Natural killer cell (primary cell): ENCODE results near the gene TTC28. TPM values are rescaled to one million over a fixed set of nuclear protein-coding genes. Genes with fewer than 3 reads are reported as not detected.
"Not testable (repeated sequence)": the region's sequence is repeated elsewhere in the genome, so short reads cannot be mapped to it uniquely, and the experiment has no call there.

Experiments
- ATAC-seq, 3 donors: fragments of 150-1000 bp in 2 of 3; fragments of 200-7000 bp in 1 of 3; cut with Tn5 transposase; 1 replicate in 1 of 3; 2 replicates in 2 of 3; pipeline ENCODE4 v1.10.0; 2021; ENCODE audit warnings: mild to moderate bottlenecking in 2 of 3, moderate library complexity in 2 of 3
- DNase-seq, 2 donors: peaks; one replicate each; pipeline versions ENCODE4 v3.0.0 to v3.0.0-alpha.2; 2013 to 2021; ENCODE audit warnings: mixed read lengths in 1 of 2
- H3K27ac ChIP-seq: one replicate; pipeline ENCODE4 v1.5.1; 2013; ENCODE audit warnings: mild to moderate bottlenecking, low read length
- H3K27me3 ChIP-seq: one replicate; pipeline ENCODE4 v1.6.1; 2013; ENCODE audit warnings: low read length; ENCODE audit not compliant: control insufficient read depth, insufficient read depth
- H3K36me3 ChIP-seq: one replicate; pipeline ENCODE4 v1.6.1; 2013; ENCODE audit warnings: low read length; ENCODE audit not compliant: control insufficient read depth, insufficient read depth
- H3K4me1 ChIP-seq: one replicate; pipeline ENCODE4 v1.6.1; 2013; ENCODE audit warnings: low read length; ENCODE audit not compliant: control insufficient read depth, insufficient read depth
- H3K4me3 ChIP-seq: one replicate; pipeline ENCODE4 v1.5.1; 2013; ENCODE audit warnings: low read length
- H3K9me3 ChIP-seq: one replicate; pipeline ENCODE4 v1.6.1; 2013; ENCODE audit warnings: low read length; ENCODE audit not compliant: control insufficient read depth, insufficient read depth
- H3K27ac Mint-ChIP-seq, 2 donors: one replicate each; pipeline ENCODE4 v1.8.0; 2022; ENCODE audit warnings: mild to moderate bottlenecking in 2 of 2, mixed read lengths in 2 of 2, moderate library complexity in 1 of 2
- H3K27me3 Mint-ChIP-seq, 2 donors: one replicate each; pipeline ENCODE4 v1.8.0; 2022; ENCODE audit warnings: low read depth in 2 of 2, mixed read lengths in 2 of 2
- H3K36me3 Mint-ChIP-seq: one replicate; pipeline ENCODE4 v1.8.0; 2022; ENCODE audit warnings: mixed read lengths
- H3K4me1 Mint-ChIP-seq, 2 donors: one replicate each; pipeline ENCODE4 v1.8.0; 2022; ENCODE audit warnings: mixed read lengths in 2 of 2
- H3K4me3 Mint-ChIP-seq: one replicate; pipeline ENCODE4 v1.8.0; 2022; ENCODE audit warnings: mild to moderate bottlenecking, moderate library complexity, mixed read lengths
- H3K9me3 Mint-ChIP-seq, 2 donors: one replicate each; pipeline ENCODE4 v1.8.0; 2022; ENCODE audit warnings: mixed read lengths in 2 of 2
- CTCF ChIP-seq: fragments of 200-600 bp; IDR thresholded peaks from one replicate; pipeline ENCODE4 v1.8.0; 2022; ENCODE audit warnings: antibody characterized with exemption
- WGBS: methylation state at CpG from one replicate; pipeline ENCODE4 v1.1.7; 2013; ENCODE audit warnings: missing lambda C conversion rate; ENCODE audit not compliant: insufficient coverage; 5-methylcytosine and 5-hydroxymethylcytosine counted together
- intact Hi-C: fragments of 100-400 bp; cut with micrococcal nuclease; formaldehyde crosslinking; loops from one replicate; pipeline ENCODE4 v1.14.2; 2022
- total RNA-seq, 4 donors: library from RNA; stranded (reverse); fragments of 120-200 nt in 1 of 4; gene quantifications; one replicate each; pipeline versions ENCODE4 v1.2.3 to v1.2.4, GENCODE V29; 2013 to 2022

Gene TTC28
- total RNA-seq, 3 donors from 2014 or later (not counting 1 experiment from before 2014, with no cell fraction given) = 4.1 to 10.0 (median 8.6) TPM

GRCh38 chr22:28095316-28096095 is 584.1 kb downstream of the TTC28 start:
- no peak for TF ChIP-seq CTCF
- ATAC-seq (no peak), DNase-seq (no peak)
- H3K4me3 ChIP-seq = no peak overlapping the region
- no peak overlapping the region for H3K27ac ChIP-seq
- no peaks in the 10 kb centered on the region for H3K4me1 Mint-ChIP-seq
- no peaks in the 10 kb centered on the region for H3K9me3 Mint-ChIP-seq
- no peaks in the 10 kb centered on the region for H3K36me3 ChIP-seq
- WGBS = 94% methylated on average over 5 of the region's 5 CpGs
- intact Hi-C loops = no loop called here
- no peaks in the 10 kb centered on the region for H3K9me3 ChIP-seq
- no peaks in the 10 kb centered on the region for H3K27me3 Mint-ChIP-seq
- H3K27ac Mint-ChIP-seq = no peak overlapping the region
- no peaks in the 10 kb centered on the region for H3K4me1 ChIP-seq
- H3K36me3 Mint-ChIP-seq = no peaks in the 10 kb centered on the region
- H3K27me3 ChIP-seq = no peaks in the 10 kb centered on the region
- H3K4me3 Mint-ChIP-seq = no peak overlapping the region

GRCh38 chr22:28094771-28095170 is 584.9 kb downstream of the TTC28 start:
- no peak overlapping the region for H3K27ac Mint-ChIP-seq
- no peaks in the 10 kb centered on the region for H3K9me3 Mint-ChIP-seq
- no peaks in the 10 kb centered on the region for H3K27me3 ChIP-seq
- no peaks in the 10 kb centered on the region for H3K36me3 ChIP-seq
- no peaks in the 10 kb centered on the region for H3K9me3 ChIP-seq
- DNase-seq = no peak
- ATAC-seq = no peak
- H3K4me1 Mint-ChIP-seq = no peaks in the 10 kb centered on the region
- no peak overlapping the region for H3K27ac ChIP-seq
- H3K27me3 Mint-ChIP-seq = no peaks in the 10 kb centered on the region
- H3K4me1 ChIP-seq = no peaks in the 10 kb centered on the region
- no peak overlapping the region for H3K4me3 Mint-ChIP-seq
- no peak overlapping the region for H3K4me3 ChIP-seq
- intact Hi-C loops = no loop called here
- WGBS = 95% methylated on average over 7 of the region's 7 CpGs
- H3K36me3 Mint-ChIP-seq = no peaks in the 10 kb centered on the region
- no peak for TF ChIP-seq CTCF

- Mint-ChIP-seq H3K4me1 (no peaks in the 10 kb centered on the region), H3K4me3 (no peak overlapping the region), H3K27me3 (no peaks in the 10 kb centered on the region), H3K9me3 (no peaks in the 10 kb centered on the region), H3K36me3 (no peaks in the 10 kb centered on the region), H3K27ac (no peak overlapping the region)
- ATAC-seq (no peak), DNase-seq (no peak)
- intact Hi-C loops = no loop called here
- Histone ChIP-seq H3K9me3 (no peaks in the 10 kb centered on the region), H3K4me1 (no peaks in the 10 kb centered on the region), H3K27ac (no peak overlapping the region), H3K4me3 (no peak overlapping the region), H3K36me3 (no peaks in the 10 kb centered on the region), H3K27me3 (no peaks in the 10 kb centered on the region)
- WGBS = 100% methylated on average over 1 of the region's 1 CpG
- no peak for TF ChIP-seq CTCF
Observed at GRCh38 chr22:28093711-28094110, 585.9 kb downstream of the TTC28 start.

- Histone ChIP-seq H3K36me3 (no peaks in the 10 kb centered on the region), H3K4me3 (no peak overlapping the region), H3K9me3 (no peaks in the 10 kb centered on the region), H3K27ac (no peak overlapping the region), H3K4me1 (no peaks in the 10 kb centered on the region), H3K27me3 (no peaks in the 10 kb centered on the region)
- ATAC-seq (no peak), DNase-seq (no peak)
- Mint-ChIP-seq H3K9me3 (no peaks in the 10 kb centered on the region), H3K27me3 (no peaks in the 10 kb centered on the region), H3K4me1 (no peaks in the 10 kb centered on the region), H3K4me3 (no peak overlapping the region), H3K36me3 (no peaks in the 10 kb centered on the region), H3K27ac (no peak overlapping the region)
- WGBS = 89% methylated on average over 5 of the region's 6 CpGs
- intact Hi-C loops = no loop called here
- TF ChIP-seq CTCF = no peak
Observed at GRCh38 chr22:28091486-28091885, 588.2 kb downstream of the TTC28 start.

GRCh38 chr22:28089541-28089940 is 590.1 kb downstream of the TTC28 start:
- not testable (repeated sequence) for H3K27ac Mint-ChIP-seq

More at GRCh38 chr22:28089541-28089940, 590.1 kb downstream of the TTC28 start:
- H3K4me3 Mint-ChIP-seq, H3K9me3 ChIP-seq, H3K36me3 ChIP-seq, ATAC-seq, H3K9me3 Mint-ChIP-seq, H3K4me3 ChIP-seq, H3K27me3 Mint-ChIP-seq, DNase-seq, H3K4me1 ChIP-seq, H3K36me3 Mint-ChIP-seq, H3K27ac ChIP-seq, H3K4me1 Mint-ChIP-seq, intact Hi-C loops, H3K27me3 ChIP-seq: not testable (repeated sequence)
- 93% methylated on average over 3 of the region's 5 CpGs for WGBS
